NCI-H2171 (cell line): Measurements from ENCODE around the gene GABPB1.

ENCODE experiments used
- DNase-seq: peaks from one replicate; lab custom pipeline; 2025; lab: John Stamatoyannopoulos, UW

Gene GABPB1

GRCh38 chr15:50344006-50344464 is 11.0 kb downstream of the GABPB1 start:
- DNase-seq = no peak

GRCh38 chr15:50341616-50342136 is 13.3 kb downstream of the GABPB1 start:
- no peak for DNase-seq

- DNase-seq = no peak
Measured at GRCh38 chr15:50340416-50340815, 14.6 kb downstream of the GABPB1 start.

- no peak for DNase-seq
Measured at GRCh38 chr15:50339717-50340116, 15.3 kb downstream of the GABPB1 start.

- DNase-seq = no peak
Measured at GRCh38 chr15:50335251-50335650, 19.7 kb downstream of the GABPB1 start.

GRCh38 chr15:50333229-50333628 is 21.8 kb downstream of the GABPB1 start:
- DNase-seq = no peak

- DNase-seq = peak; percentile 29
Measured at GRCh38 chr15:50330921-50331320, 24.1 kb downstream of the GABPB1 start.

GRCh38 chr15:50328116-50328515 is 26.9 kb downstream of the GABPB1 start:
- DNase-seq = no peak

GRCh38 chr15:50321680-50322210 is 33.3 kb downstream of the GABPB1 start:
- DNase-seq = no peak

- no peak for DNase-seq
Measured at GRCh38 chr15:50320504-50320903, 34.5 kb downstream of the GABPB1 start.

- no peak for DNase-seq
Measured at GRCh38 chr15:50318697-50319096, 36.3 kb downstream of the GABPB1 start.

- peak; percentile 13 for DNase-seq
Measured at GRCh38 chr15:50315814-50316630, 39.0 kb downstream of the GABPB1 start.

- no peak for DNase-seq
Measured at GRCh38 chr15:50312636-50313035, 42.4 kb downstream of the GABPB1 start.

GRCh38 chr15:50307799-50308198 is 47.2 kb downstream of the GABPB1 start:
- no peak for DNase-seq

GRCh38 chr15:50304836-50305235 is 50.2 kb downstream of the GABPB1 start:
- no peak for DNase-seq

GRCh38 chr15:50302581-50302980 is 52.4 kb downstream of the GABPB1 start:
- no peak for DNase-seq

GRCh38 chr15:50298340-50298739 is 56.7 kb downstream of the GABPB1 start:
- no peak for DNase-seq

- no peak for DNase-seq
Measured at GRCh38 chr15:50295966-50296365, 59.0 kb downstream of the GABPB1 start.

GRCh38 chr15:50289749-50290148 is 65.2 kb downstream of the GABPB1 start:
- DNase-seq = no peak

GRCh38 chr15:50287324-50288116 is 67.5 kb downstream of the GABPB1 start:
- DNase-seq = no peak

GRCh38 chr15:50281427-50281826 is 73.6 kb downstream of the GABPB1 start:
- no peak for DNase-seq

GRCh38 chr15:50280271-50280670 is 74.7 kb downstream of the GABPB1 start:
- no peak for DNase-seq

- no peak for DNase-seq
Measured at GRCh38 chr15:50278496-50278895, 76.5 kb downstream of the GABPB1 start.
